IMR-90 (cell line): ENCODE measurements around the gene TJP3. TPM values are rescaled to one million over a fixed set of nuclear protein-coding genes. Genes with fewer than 3 reads are reported as not detected.

Source experiments
- ATAC-seq: fragments of 200-7000 bp; cut with Tn5 transposase; 2 replicates; pipeline ENCODE4 v1.9.1; 2020; ENCODE audit warnings: low read depth, mild to moderate bottlenecking, moderate library complexity
- BruUV-seq: library from RNA; stranded (reverse); fragments of 400-500 nt; replicated peaks from 2 replicates; lab custom pipeline; 2021; lab: Mats Ljungman, UMichigan
- CTCF ChIA-PET: fragments of 300-600 bp; formaldehyde crosslinking; extraction: SDS; loops from one replicate; lab custom pipeline; 2021; ENCODE audit warnings: antibody characterized with exemption; lab: Yijun Ruan, JAX
- POLR2A ChIA-PET: fragments of 300-600 bp; sonication (Branson Sonifier 250); formaldehyde crosslinking; loops from one replicate; lab custom pipeline; 2022; ENCODE audit warnings: antibody characterized with exemption; ENCODE audit not compliant: unreplicated experiment; lab: Charles Lee
- DNase-seq: peaks from one replicate; pipeline ENCODE4 v3.0.0; 2013
- H2AFZ ChIP-seq: replicated peaks from 2 replicates; pipeline ENCODE3; 2013; ENCODE audit warnings: low read length, mild to moderate bottlenecking; ENCODE audit not compliant: poor library complexity
- H2AK5ac ChIP-seq: 2 replicates; pipeline ENCODE4 v1.6.1; 2013; ENCODE audit warnings: low read depth, low read length, inconsistent platforms
- H2AK9ac ChIP-seq: replicated peaks from 2 replicates; pipeline ENCODE3; 2013; ENCODE audit warnings: mild to moderate bottlenecking, low read depth, low read length, moderate library complexity; ENCODE audit not compliant: poor library complexity
- H2BK120ac ChIP-seq: 2 replicates; pipeline ENCODE4 v1.6.1; 2013; ENCODE audit warnings: low read depth, low read length, inconsistent platforms
- H2BK15ac ChIP-seq: 3 replicates; pipeline ENCODE4 v1.6.1; 2013; ENCODE audit warnings: low read depth, low read length, inconsistent platforms
- H2BK20ac ChIP-seq: 2 replicates; pipeline ENCODE4 v1.6.1; 2013; ENCODE audit warnings: low read depth, mild to moderate bottlenecking, inconsistent platforms, low read length, moderate library complexity
- H2BK5ac ChIP-seq: 2 replicates; pipeline ENCODE4 v1.6.1; 2013; ENCODE audit warnings: mild to moderate bottlenecking, low read depth, low read length, inconsistent platforms; ENCODE audit not compliant: poor library complexity, severe bottlenecking
- H3K14ac ChIP-seq: replicated peaks from 2 replicates; pipeline ENCODE4 v1.6.1; 2013; ENCODE audit warnings: low read depth, low read length, inconsistent platforms
- H3K18ac ChIP-seq: 2 replicates; pipeline ENCODE4 v1.6.1; 2013; ENCODE audit warnings: low read depth, low read length, control low read depth
- H3K23ac ChIP-seq: 2 replicates; pipeline ENCODE4 v1.6.1; 2013; ENCODE audit warnings: low read depth, low read length, inconsistent platforms
- H3K27ac ChIP-seq: 2 replicates; pipeline ENCODE4 v1.5.1; 2013; ENCODE audit warnings: mild to moderate bottlenecking, control low read depth, low read length; ENCODE audit not compliant: insufficient read depth
- H3K27me3 ChIP-seq: 2 replicates; pipeline ENCODE4 v1.6.1; 2013; ENCODE audit warnings: low read length; ENCODE audit not compliant: control insufficient read depth, insufficient read depth
- H3K36me3 ChIP-seq: 2 replicates; pipeline ENCODE4 v1.6.1; 2013; ENCODE audit warnings: low read length, mixed read lengths; ENCODE audit not compliant: control insufficient read depth, insufficient read depth
- H3K4ac ChIP-seq: 2 replicates; pipeline ENCODE4 v1.6.1; 2013; ENCODE audit warnings: low read depth, low read length, inconsistent platforms
- H3K4me1 ChIP-seq: 2 replicates; pipeline ENCODE4 v1.6.1; 2013; ENCODE audit warnings: low read length, mixed read lengths; ENCODE audit not compliant: control insufficient read depth, insufficient read depth
- H3K4me2 ChIP-seq: 2 replicates; pipeline ENCODE4 v1.6.1; 2013; ENCODE audit warnings: low read depth, mild to moderate bottlenecking, control low read depth, low read length, moderate library complexity
- H3K4me3 ChIP-seq: 2 replicates; pipeline ENCODE4 v1.5.1; 2013; ENCODE audit warnings: low read depth, mild to moderate bottlenecking, control low read depth, low read length, moderate library complexity; ENCODE audit not compliant: insufficient read depth
- H3K56ac ChIP-seq: 2 replicates; pipeline ENCODE4 v1.6.1; 2013; ENCODE audit warnings: low read length, inconsistent platforms; ENCODE audit not compliant: insufficient read depth; ENCODE audit errors: extremely low read depth
- H3K79me1 ChIP-seq, 2 experiments: 2 replicates each; pipeline ENCODE4 v1.6.1; 2013; ENCODE audit warnings: low read length in 2 of 2, inconsistent platforms in 1 of 2, low read depth in 1 of 2
- H3K9ac ChIP-seq: 2 replicates; pipeline ENCODE4 v1.6.1; 2013; ENCODE audit warnings: low read depth, low read length, control low read depth
- H3K9me1 ChIP-seq: 2 replicates; pipeline ENCODE4 v1.6.1; 2013; ENCODE audit warnings: low read length, inconsistent platforms; ENCODE audit not compliant: insufficient read depth
- H3K9me3 ChIP-seq: 2 replicates; pipeline ENCODE4 v1.6.1; 2013; ENCODE audit warnings: low read length; ENCODE audit not compliant: control insufficient read depth, insufficient read depth
- H4K20me1 ChIP-seq: 2 replicates; pipeline ENCODE4 v1.6.1; 2013; ENCODE audit warnings: low read length, inconsistent platforms; ENCODE audit not compliant: insufficient read depth
- H4K5ac ChIP-seq: 2 replicates; pipeline ENCODE4 v1.6.1; 2013; ENCODE audit warnings: mild to moderate bottlenecking, low read depth, low read length, control low read depth
- H4K8ac ChIP-seq, 2 experiments: 2 replicates each; pipeline ENCODE4 v1.6.1; 2013; ENCODE audit warnings: low read depth in 2 of 2, low read length in 2 of 2, control low read depth in 1 of 2, inconsistent platforms in 1 of 2
- H4K91ac ChIP-seq: 2 replicates; pipeline ENCODE4 v1.6.1; 2013; ENCODE audit warnings: low read depth, low read length, inconsistent platforms; ENCODE audit not compliant: insufficient read depth
- BHLHE40 ChIP-seq: fragments of 150-350 bp; IDR thresholded peaks from 2 replicates; pipeline ENCODE4 v1.6.1; 2016; ENCODE audit warnings: mild to moderate bottlenecking, low read depth, low read length
- CEBPB ChIP-seq: IDR thresholded peaks from 2 replicates; pipeline ENCODE4 v1.6.1; 2012; ENCODE audit warnings: low read depth, low read length, improper control_type of control experiment
- CHD1 ChIP-seq: IDR thresholded peaks from 2 replicates; pipeline ENCODE4 v1.6.1; 2012; ENCODE audit warnings: low read depth, low read length, improper control_type of control experiment
- CTCF ChIP-seq: conservative IDR thresholded peaks from 2 replicates; pipeline ENCODE4 v1.5.1; 2012; ENCODE audit warnings: mild to moderate bottlenecking, low read depth, low read length, improper control_type of control experiment
- FOS ChIP-seq: fragments of 150-350 bp; IDR thresholded peaks from 2 replicates; pipeline ENCODE4 v1.6.1; 2016; ENCODE audit warnings: low read depth, low read length
- MAFK ChIP-seq: IDR thresholded peaks from 2 replicates; pipeline ENCODE4 v1.6.1; 2012; ENCODE audit warnings: low read depth, low read length, improper control_type of control experiment
- MAZ ChIP-seq: IDR thresholded peaks from 2 replicates; pipeline ENCODE4 v1.6.1; 2012; ENCODE audit warnings: low read depth, mild to moderate bottlenecking, low read length, improper control_type of control experiment, moderate library complexity, borderline replicate concordance
- MXI1 ChIP-seq: IDR thresholded peaks from 2 replicates; pipeline ENCODE4 v1.6.1; 2012; ENCODE audit warnings: low read depth, mild to moderate bottlenecking, low read length, moderate library complexity, borderline replicate concordance
- NFE2L2 ChIP-seq: fragments of 150-350 bp; IDR thresholded peaks from 2 replicates; pipeline ENCODE4 v1.6.1; 2016; ENCODE audit warnings: low read depth, mild to moderate bottlenecking, low read length
- POLR2A ChIP-seq: IDR thresholded peaks from 2 replicates; pipeline ENCODE4 v1.6.1; 2012; ENCODE audit warnings: mild to moderate bottlenecking, low read depth, low read length
- RAD21 ChIP-seq: IDR thresholded peaks from 2 replicates; pipeline ENCODE4 v1.6.1; 2012; ENCODE audit warnings: low read length, improper control_type of control experiment
- RCOR1 ChIP-seq: IDR thresholded peaks from 2 replicates; pipeline ENCODE4 v1.6.1; 2012; ENCODE audit warnings: mild to moderate bottlenecking, low read length, improper control_type of control experiment; ENCODE audit not compliant: insufficient replicate concordance
- RFX5 ChIP-seq: IDR thresholded peaks from 2 replicates; pipeline ENCODE4 v1.8.0; 2012; ENCODE audit warnings: low read depth, mild to moderate bottlenecking, low read length, moderate library complexity
- SMC3 ChIP-seq: fragments of 150-350 bp; IDR thresholded peaks from 2 replicates; pipeline ENCODE4 v1.6.1; 2016; ENCODE audit warnings: low read depth, mild to moderate bottlenecking, antibody characterized with exemption, low read length, moderate library complexity
- WGBS, 2 experiments: methylation state at CpG; one replicate each; pipeline versions ENCODE4 v1.1.5 to v1.1.7; 2013; ENCODE audit warnings: missing lambda C conversion rate in 2 of 2; ENCODE audit not compliant: insufficient read length in 1 of 2; ENCODE audit errors: extremely low coverage in 2 of 2; 5-methylcytosine and 5-hydroxymethylcytosine counted together
- dilution Hi-C: fragments of 300-500 bp; cut with HindIII; formaldehyde crosslinking; loops from one replicate; pipeline ENCODE4 v1.14.3; 2018; ENCODE audit warnings: low sequenced_read_pairs; ENCODE audit not compliant: unreplicated experiment
- in situ Hi-C: fragments of 300-500 bp; cut with MboI; formaldehyde crosslinking; loops from 3 replicates; pipeline ENCODE4 v1.14.3; 2019; ENCODE audit warnings: low sequenced_read_pairs, inconsistent platforms, mixed read lengths
- intact Hi-C: fragments of 100-400 bp; cut with micrococcal nuclease; formaldehyde crosslinking; loops from 2 replicates; pipeline ENCODE4 v1.10.0; 2022
- polyA plus RNA-seq, 3 experiments: library from polyadenylated mRNA; depleted of rRNA; stranded (reverse); fragments of >200 nt; gene quantifications; 2 replicates each; pipeline ENCODE4 v1.2.3, GENCODE V29; 2012; ENCODE audit warnings: low replicate concordance in 1 of 3
- total RNA-seq: library from RNA; depleted of rRNA; stranded (reverse); fragments of >200 nt; gene quantifications from 2 replicates; pipeline ENCODE4 v1.2.3, GENCODE V29; 2012
- TF ChIP-seq, protein P1 (sequence below): fragments of 150-350 bp; IDR thresholded peaks from 2 replicates; pipeline ENCODE4 v1.6.1; 2016; ENCODE audit warnings: low read depth, mild to moderate bottlenecking, low read length, moderate library complexity, borderline replicate concordance
- TF ChIP-seq, protein P2 (sequence below): fragments of 150-350 bp; IDR thresholded peaks from 2 replicates; pipeline ENCODE4 v1.6.1; 2017; ENCODE audit warnings: mild to moderate bottlenecking, antibody characterized with exemption, low read length, low read depth

Gene TJP3
- total and polyA plus RNA-seq, 2 of the 4 experiments (the other 2 are of a cell fraction) = not detected

DNA sequence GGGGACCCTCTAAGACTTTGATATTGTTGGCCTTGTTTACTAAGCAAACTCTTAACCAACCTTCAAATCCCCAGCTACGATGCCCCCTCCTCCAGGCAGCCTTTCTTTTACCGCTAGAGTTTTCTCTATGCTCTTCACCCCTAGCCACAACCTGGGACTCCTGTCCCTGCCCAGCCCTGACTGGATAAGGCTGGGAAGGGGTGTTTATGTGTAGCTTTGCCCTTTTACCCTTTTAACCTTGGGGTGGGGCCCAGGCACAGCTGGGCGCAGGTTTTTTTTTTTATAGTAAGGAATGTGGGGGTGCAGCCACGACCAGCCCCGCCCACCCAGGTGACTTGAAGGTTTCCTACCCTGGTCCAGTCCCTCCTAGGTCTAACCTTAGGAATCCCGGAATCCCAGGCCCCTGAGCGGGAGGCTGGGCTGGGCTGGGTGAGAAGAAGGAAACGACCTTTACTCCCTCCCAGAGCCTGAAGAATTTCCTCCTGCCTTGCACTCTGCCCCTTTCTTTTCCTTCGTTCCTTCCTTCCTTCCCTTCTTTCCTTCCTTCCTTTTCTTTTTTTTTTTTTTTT is 12.2 kb downstream of the TJP3 start:
- Histone ChIP-seq H4K20me1 (no peaks in the 10 kb centered on the region), H3K14ac (no peak overlapping the region), H3K4ac (no peak overlapping the region), H3K4me3 (no peak overlapping the region), H3K9ac (no peak overlapping the region), H2BK120ac (no peak overlapping the region), H4K5ac (no peak overlapping the region), H2BK20ac (no peak overlapping the region), H2AFZ (no peak overlapping the region), H3K9me1 (no peaks in the 10 kb centered on the region), H2BK5ac (no peak overlapping the region), H4K91ac (no peak overlapping the region), H3K4me2 (no peak overlapping the region), H2AK9ac (no peak overlapping the region), H4K8ac (no peak overlapping the region), H3K56ac (no peak overlapping the region), H3K18ac (no peak overlapping the region), H2BK15ac (no peak overlapping the region), H3K36me3 (no peaks in the 10 kb centered on the region), H3K23ac (no peak overlapping the region), H3K4me1 (no peaks in the 10 kb centered on the region), H3K79me1 (no peaks in the 10 kb centered on the region), H3K27me3 (peaks cover 36% of the 10 kb centered on the region), H2AK5ac (no peak overlapping the region), H3K9me3 (no peaks in the 10 kb centered on the region), H3K27ac (no peak overlapping the region)
- DNase-seq (no peak), ATAC-seq (no peak)
- WGBS, 2 experiments = no CpG with 5 or more reads among the region's 9 CpGs
- intact Hi-C loops (no loop called here), in situ Hi-C loops (no loop called here), dilution Hi-C loops (no loop called here)
- no TSS peak for BruUV-seq
- CTCF ChIA-PET = no interaction called here
- POLR2A ChIA-PET = no interaction called here
- TF ChIP-seq MXI1 (no peak), MAZ (no peak), MAFK (no peak), RAD21 (no peak), POLR2A (no peak), SMC3 (no peak), FOS (no peak), CTCF (no peak), CEBPB (no peak), BHLHE40 (no peak), CHD1 (no peak), NFE2L2 (no peak), RCOR1 (no peak), RFX5 (no peak)
- TF ChIP-seq, protein P1, sequence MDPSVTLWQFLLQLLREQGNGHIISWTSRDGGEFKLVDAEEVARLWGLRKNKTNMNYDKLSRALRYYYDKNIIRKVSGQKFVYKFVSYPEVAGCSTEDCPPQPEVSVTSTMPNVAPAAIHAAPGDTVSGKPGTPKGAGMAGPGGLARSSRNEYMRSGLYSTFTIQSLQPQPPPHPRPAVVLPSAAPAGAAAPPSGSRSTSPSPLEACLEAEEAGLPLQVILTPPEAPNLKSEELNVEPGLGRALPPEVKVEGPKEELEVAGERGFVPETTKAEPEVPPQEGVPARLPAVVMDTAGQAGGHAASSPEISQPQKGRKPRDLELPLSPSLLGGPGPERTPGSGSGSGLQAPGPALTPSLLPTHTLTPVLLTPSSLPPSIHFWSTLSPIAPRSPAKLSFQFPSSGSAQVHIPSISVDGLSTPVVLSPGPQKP = no peak
- TF ChIP-seq, protein P2, sequence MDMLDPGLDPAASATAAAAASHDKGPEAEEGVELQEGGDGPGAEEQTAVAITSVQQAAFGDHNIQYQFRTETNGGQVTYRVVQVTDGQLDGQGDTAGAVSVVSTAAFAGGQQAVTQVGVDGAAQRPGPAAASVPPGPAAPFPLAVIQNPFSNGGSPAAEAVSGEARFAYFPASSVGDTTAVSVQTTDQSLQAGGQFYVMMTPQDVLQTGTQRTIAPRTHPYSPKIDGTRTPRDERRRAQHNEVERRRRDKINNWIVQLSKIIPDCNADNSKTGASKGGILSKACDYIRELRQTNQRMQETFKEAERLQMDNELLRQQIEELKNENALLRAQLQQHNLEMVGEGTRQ = no peak
